Transverse colon (tissue), 4 donors: ENCODE results near the gene MRPL28. TPM values are rescaled to one million over a fixed set of nuclear protein-coding genes. Genes with fewer than 3 reads are reported as not detected.
A peak's percentile ranks its signal among the peaks of the same experiment; 100 is the strongest.
"Not testable (repeated sequence)": the region's sequence is repeated elsewhere in the genome, so short reads cannot be mapped to it uniquely, and the experiment has no call there.

Experiments
- DNase-seq: peaks from one replicate; pipeline ENCODE4 v3.0.0-alpha.2; 2019
- H3K27ac ChIP-seq, 4 donors: fragments of 200-600 bp; sonication (generic); 2 replicates each; pipeline ENCODE4 v1.5.1; 2016 to 2018; ENCODE audit warnings: inconsistent platforms in 4 of 4
- H3K27me3 ChIP-seq: fragments of 200-600 bp; sonication (generic); 2 replicates; pipeline ENCODE4 v1.5.1; 2017; ENCODE audit warnings: inconsistent platforms
- H3K36me3 ChIP-seq, 4 donors: fragments of 200-600 bp; sonication (generic); 2 replicates each; pipeline ENCODE4 v1.5.1; 2017 to 2019; ENCODE audit warnings: inconsistent platforms in 4 of 4
- H3K4me1 ChIP-seq, 4 donors: fragments of 200-600 bp; sonication (generic); 2 replicates each; pipeline ENCODE4 v1.5.1; 2017 to 2020; ENCODE audit warnings: inconsistent platforms in 4 of 4
- H3K4me3 ChIP-seq, 4 donors: fragments of 200-600 bp; sonication (generic); 1 replicate in 1 of 4; 2 replicates in 3 of 4; pipeline versions ENCODE4 v1.5.1 to v1.6.1; 2017 to 2019; ENCODE audit warnings: inconsistent platforms in 4 of 4
- H3K9me3 ChIP-seq, 2 donors: fragments of 200-600 bp; sonication (generic); 2 replicates each; pipeline ENCODE4 v1.5.1; 2017 to 2019; ENCODE audit warnings: inconsistent platforms in 2 of 2
- EP300 ChIP-seq: sonication (generic); formaldehyde crosslinking; IDR thresholded peaks from one replicate; pipeline ENCODE4 v1.6.1; 2017; ENCODE audit warnings: antibody characterized with exemption, low read depth
- POLR2A ChIP-seq: fragments of 450-650 bp; IDR thresholded peaks from one replicate; pipeline ENCODE4 v1.6.1; 2016; ENCODE audit warnings: antibody characterized with exemption, mild to moderate bottlenecking, moderate library complexity
- POLR2AphosphoS5 ChIP-seq, 3 donors: sonication (generic); formaldehyde crosslinking; IDR thresholded peaks; one replicate each; pipeline ENCODE4 v1.6.1; 2016; ENCODE audit warnings: antibody characterized with exemption in 3 of 3
- WGBS, 2 donors: methylation state at CpG; one replicate each; pipeline ENCODE4 v1.1.5; 2018; ENCODE audit warnings: low coverage in 1 of 2; 5-methylcytosine and 5-hydroxymethylcytosine counted together
- in situ Hi-C, 4 donors: fragments of 200-750 bp; cut with MboI; loops; one replicate each; pipeline versions ENCODE4 v1.15.0 to v1.15.1; 2017; ENCODE audit warnings: low sequenced_read_pairs in 3 of 4, low pct_ligation_motif_present in 1 of 4, low pct_unique_long_range_greater_than_20kb in 1 of 4
- intact Hi-C: fragments of 100-400 bp; cut with DNase I; formaldehyde crosslinking; loops from one replicate; pipeline ENCODE4 v1.15.1; 2023; ENCODE audit warnings: low total_unique reads
- total RNA-seq, 4 donors: library from RNA; depleted of rRNA; stranded (reverse); fragments of >200 nt; gene quantifications; one replicate each; pipeline ENCODE4 v1.1.0, GENCODE V29; 2016
- TF ChIP-seq, protein P1 (sequence below), 5 experiments: fragments of 200-600 bp in 3 of 5; fragments of 450-650 bp in 2 of 5; sonication (generic) in 3 of 5; IDR thresholded peaks; 1 replicate in 2 of 5; 2 replicates in 3 of 5; pipeline ENCODE4 v1.5.1; 2016 to 2017; ENCODE audit warnings: antibody characterized with exemption in 5 of 5, inconsistent platforms in 3 of 5, mild to moderate bottlenecking in 2 of 5, moderate library complexity in 1 of 5

Gene MRPL28
- total RNA-seq, 4 donors from 2014 or later: 24.7 to 81.2 (median 53.0) TPM

DNA sequence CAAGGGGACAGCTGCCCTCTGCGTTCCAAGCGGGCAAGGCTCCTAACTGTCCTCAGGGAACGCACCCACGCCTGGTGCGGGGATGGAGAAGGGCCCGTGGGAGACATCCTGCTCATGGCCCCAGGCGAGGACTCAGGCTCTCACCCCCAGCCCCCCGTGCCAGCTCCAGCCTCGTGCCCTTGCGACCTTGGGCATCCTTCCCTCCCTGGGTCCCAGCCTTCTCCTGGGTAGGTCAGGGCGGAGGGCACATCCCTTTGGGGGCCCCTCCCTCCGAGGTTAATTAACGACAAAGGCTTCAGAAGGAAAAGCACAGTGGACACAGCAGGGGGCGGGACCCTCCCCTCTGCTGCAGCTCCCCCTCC, 8.5 kb upstream of the MRPL28 start:
- 63% methylated on average over 14 of the region's 14 CpGs; no CpG with 5 or more reads in 1 of the 2 donors for WGBS, 2 donors
- TF ChIP-seq, protein P1, sequence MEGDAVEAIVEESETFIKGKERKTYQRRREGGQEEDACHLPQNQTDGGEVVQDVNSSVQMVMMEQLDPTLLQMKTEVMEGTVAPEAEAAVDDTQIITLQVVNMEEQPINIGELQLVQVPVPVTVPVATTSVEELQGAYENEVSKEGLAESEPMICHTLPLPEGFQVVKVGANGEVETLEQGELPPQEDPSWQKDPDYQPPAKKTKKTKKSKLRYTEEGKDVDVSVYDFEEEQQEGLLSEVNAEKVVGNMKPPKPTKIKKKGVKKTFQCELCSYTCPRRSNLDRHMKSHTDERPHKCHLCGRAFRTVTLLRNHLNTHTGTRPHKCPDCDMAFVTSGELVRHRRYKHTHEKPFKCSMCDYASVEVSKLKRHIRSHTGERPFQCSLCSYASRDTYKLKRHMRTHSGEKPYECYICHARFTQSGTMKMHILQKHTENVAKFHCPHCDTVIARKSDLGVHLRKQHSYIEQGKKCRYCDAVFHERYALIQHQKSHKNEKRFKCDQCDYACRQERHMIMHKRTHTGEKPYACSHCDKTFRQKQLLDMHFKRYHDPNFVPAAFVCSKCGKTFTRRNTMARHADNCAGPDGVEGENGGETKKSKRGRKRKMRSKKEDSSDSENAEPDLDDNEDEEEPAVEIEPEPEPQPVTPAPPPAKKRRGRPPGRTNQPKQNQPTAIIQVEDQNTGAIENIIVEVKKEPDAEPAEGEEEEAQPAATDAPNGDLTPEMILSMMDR (IDR thresholded peaks at IDR 0.05): no peak
- TF ChIP-seq POLR2AphosphoS5 (IDR thresholded peaks at IDR 0.05) (no peak), EP300 (no peak), POLR2A (no peak)
- Histone ChIP-seq H3K27me3 (no peaks in the 10 kb centered on the region), H3K4me1 (peaks cover 21 to 36% (median 32%) of the 10 kb centered on the region in 4 donors), H3K36me3 (peaks cover 0 to 9% (median 4%) of the 10 kb centered on the region in 4 donors), H3K4me3 (no peak overlapping the region), H3K27ac (peak overlapping the region in 2 of 4 donors; percentile 4 to 49), H3K9me3 (no peaks in the 10 kb centered on the region)
- in situ Hi-C loops (no loop called here), intact Hi-C loops (no loop called here)
- no peak for DNase-seq

DNA sequence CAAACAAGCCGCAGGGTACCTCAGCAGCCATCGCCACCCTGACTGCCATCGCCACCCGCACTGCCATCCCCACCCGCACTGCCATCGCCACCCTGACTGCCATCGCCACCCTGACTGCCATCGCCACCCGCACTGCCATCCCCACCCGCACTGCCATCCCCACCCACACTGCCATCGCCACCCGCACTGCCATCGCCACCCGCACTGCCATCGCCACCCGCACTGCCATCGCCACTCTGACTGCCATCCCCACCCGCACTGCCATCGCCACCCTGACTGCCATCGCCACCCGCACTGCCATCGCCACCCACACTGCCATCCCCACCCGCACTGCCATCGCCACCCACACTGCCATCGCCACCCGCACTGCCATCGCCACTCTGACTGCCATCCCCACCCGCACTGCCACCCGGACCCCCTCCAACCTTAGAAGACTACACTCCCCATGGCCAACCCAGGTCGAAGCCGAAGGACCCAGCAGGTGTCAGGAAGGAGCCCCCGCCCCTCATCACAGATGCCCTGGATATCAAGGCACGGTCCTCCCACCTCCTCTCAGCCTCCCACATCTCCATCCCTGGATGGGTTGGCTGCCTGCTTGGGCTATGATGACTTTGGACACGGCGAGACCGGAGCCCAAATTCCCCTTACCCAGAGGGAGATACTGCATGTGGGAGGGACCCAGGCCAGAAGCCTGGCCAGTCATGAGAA, 7.9 kb upstream of the MRPL28 start:
- H3K27me3 ChIP-seq, intact Hi-C loops, in situ Hi-C loops, H3K36me3 ChIP-seq, DNase-seq, H3K9me3 ChIP-seq, H3K4me3 ChIP-seq: not testable (repeated sequence)
- H3K4me1 ChIP-seq: peaks cover 16 to 31% (median 29%) of the 10 kb centered on the region in 4 donors
- WGBS, 2 donors: 90 to 98% methylated on average over 8 to 26 of the region's 36 CpGs
- peak overlapping the region in 1 of 4 donors; percentile 49 for H3K27ac ChIP-seq

DNA sequence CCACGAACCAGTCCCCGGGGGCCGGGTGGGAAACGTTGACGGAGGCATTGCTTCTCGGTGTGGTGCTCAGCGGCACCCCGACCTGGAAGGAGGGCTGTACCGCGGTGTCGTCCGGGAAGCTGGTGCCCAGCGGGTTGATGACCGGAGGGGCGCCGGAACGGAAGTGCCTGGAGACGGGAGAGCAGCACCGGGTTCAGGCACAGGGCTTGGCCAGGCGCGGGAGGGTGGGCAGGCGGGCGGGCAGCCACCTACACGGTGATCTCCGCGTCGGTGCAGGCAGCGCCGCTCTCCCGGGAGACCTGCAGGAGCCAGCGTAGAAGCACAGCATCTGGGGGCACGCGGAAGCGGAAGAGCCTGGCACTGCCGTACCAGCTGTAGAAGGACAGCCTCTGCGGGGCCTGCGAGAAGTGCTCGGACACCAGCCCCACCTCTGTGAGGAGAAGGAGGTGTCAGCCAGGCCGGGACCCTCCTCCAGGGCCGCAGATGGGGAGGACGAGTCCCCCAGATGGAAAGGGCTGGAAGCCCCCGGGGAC, 7.1 kb upstream of the MRPL28 start:
- no peak for TF ChIP-seq EP300
- 91% methylated on average over 30 of the region's 42 CpGs; no CpG with 5 or more reads in 1 of the 2 donors for WGBS, 2 donors
- H3K4me1 ChIP-seq: peaks cover 12 to 26% (median 23%) of the 10 kb centered on the region in 4 donors
- no peaks in the 10 kb centered on the region for H3K27me3 ChIP-seq
- DNase-seq: no peak
- in situ Hi-C loops (no loop called here), intact Hi-C loops (no loop called here)
- no peaks in the 10 kb centered on the region for H3K9me3 ChIP-seq
- H3K27ac ChIP-seq: no peak overlapping the region
- no peak overlapping the region for H3K4me3 ChIP-seq
- H3K36me3 ChIP-seq: peaks cover 0 to 9% (median 4%) of the 10 kb centered on the region in 4 donors

DNA sequence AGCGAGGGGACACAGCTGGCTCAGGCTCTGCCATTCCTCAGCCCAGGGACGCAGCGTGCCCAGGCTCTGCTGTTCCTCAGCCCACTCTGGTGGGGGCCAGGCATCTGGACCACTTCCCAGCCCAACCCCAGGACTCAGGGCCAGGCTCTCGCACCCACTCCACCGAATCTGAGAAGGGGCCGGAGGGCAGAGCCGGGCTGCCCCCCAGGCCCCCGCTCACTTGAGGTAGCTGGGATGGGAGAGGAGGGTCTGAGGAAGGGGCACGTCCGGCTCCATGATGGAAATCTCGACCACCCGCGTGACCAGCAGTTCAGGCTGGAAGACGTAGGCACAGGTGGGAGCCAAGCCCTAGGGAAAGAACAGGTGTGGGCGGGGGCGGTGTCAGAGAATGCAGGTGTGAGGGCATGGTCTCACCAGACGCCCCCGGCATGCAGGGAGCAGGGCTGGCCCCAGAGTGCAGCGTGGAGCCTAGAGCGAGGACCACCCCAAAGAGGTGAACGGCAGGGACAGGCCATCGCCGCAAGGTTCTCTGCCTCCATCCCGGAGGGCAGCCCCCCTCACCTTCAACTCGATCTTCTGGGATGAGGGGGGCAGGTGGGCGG, 6.6 kb upstream of the MRPL28 start:
- TF ChIP-seq POLR2AphosphoS5 (IDR thresholded peaks at IDR 0.05) (no peak), POLR2A (no peak), EP300 (no peak)
- TF ChIP-seq, protein P1 (IDR thresholded peaks at IDR 0.05): no peak
- intact Hi-C loops: no loop called here
- peaks cover 0 to 9% (median 4%) of the 10 kb centered on the region in 4 donors for H3K36me3 ChIP-seq
- no peak for DNase-seq
- in situ Hi-C loops: no loop called here
- H3K27ac ChIP-seq: no peak overlapping the region
- 90% methylated on average over 25 of the region's 26 CpGs; no CpG with 5 or more reads in 1 of the 2 donors for WGBS, 2 donors
- no peaks in the 10 kb centered on the region for H3K27me3 ChIP-seq
- no peak overlapping the region for H3K4me3 ChIP-seq
- no peaks in the 10 kb centered on the region for H3K9me3 ChIP-seq
- peaks cover 12 to 26% (median 23%) of the 10 kb centered on the region in 4 donors for H3K4me1 ChIP-seq
